ENCODE data around the gene COL25A1.

DNA sequence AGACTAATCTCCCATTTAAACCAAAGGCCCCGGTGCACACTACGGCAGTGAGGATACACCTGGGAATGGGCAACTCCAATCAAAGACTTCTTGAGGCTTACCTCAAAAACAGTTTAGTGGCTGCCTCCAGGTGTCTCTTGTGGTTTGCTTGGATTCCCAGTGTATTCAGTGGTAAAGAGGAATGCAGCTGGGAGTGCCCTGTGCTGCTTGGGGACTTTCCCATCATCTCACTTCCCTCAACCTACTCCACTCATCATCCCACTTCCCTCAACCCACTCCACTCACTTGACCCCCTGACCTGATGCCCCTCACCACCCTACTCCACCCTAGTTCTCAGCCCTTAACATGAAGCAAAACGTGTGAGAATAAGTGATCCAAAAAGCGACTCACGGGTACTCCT is 362.3 kb downstream of the COL25A1 start:
- no peak for TF ChIP-seq POLR2A (IDR thresholded peaks at IDR 0.05)
- TF ChIP-seq, protein P1, sequence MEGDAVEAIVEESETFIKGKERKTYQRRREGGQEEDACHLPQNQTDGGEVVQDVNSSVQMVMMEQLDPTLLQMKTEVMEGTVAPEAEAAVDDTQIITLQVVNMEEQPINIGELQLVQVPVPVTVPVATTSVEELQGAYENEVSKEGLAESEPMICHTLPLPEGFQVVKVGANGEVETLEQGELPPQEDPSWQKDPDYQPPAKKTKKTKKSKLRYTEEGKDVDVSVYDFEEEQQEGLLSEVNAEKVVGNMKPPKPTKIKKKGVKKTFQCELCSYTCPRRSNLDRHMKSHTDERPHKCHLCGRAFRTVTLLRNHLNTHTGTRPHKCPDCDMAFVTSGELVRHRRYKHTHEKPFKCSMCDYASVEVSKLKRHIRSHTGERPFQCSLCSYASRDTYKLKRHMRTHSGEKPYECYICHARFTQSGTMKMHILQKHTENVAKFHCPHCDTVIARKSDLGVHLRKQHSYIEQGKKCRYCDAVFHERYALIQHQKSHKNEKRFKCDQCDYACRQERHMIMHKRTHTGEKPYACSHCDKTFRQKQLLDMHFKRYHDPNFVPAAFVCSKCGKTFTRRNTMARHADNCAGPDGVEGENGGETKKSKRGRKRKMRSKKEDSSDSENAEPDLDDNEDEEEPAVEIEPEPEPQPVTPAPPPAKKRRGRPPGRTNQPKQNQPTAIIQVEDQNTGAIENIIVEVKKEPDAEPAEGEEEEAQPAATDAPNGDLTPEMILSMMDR (IDR thresholded peaks at IDR 0.05): no peak
